Vagina (tissue), 2 donors: ENCODE measurements around the gene ZMYND8. TPM values are rescaled to one million over a fixed set of nuclear protein-coding genes. Genes with fewer than 3 reads are reported as not detected.
"Not testable (repeated sequence)": the region's sequence is repeated elsewhere in the genome, so short reads cannot be mapped to it uniquely, and the experiment has no call there.

Source experiments
- DNase-seq, 2 donors: peaks; one replicate each; pipeline ENCODE4 v3.0.0-alpha.2; 2017; ENCODE audit errors: extremely low spot score in 2 of 2
- H3K27ac ChIP-seq: fragments of 200-600 bp; sonication (generic); one replicate; pipeline ENCODE4 v1.5.1; 2019
- H3K27me3 ChIP-seq: fragments of 200-600 bp; sonication (generic); one replicate; pipeline ENCODE4 v1.5.1; 2019
- H3K36me3 ChIP-seq, 2 donors: fragments of 200-600 bp; sonication (generic); one replicate each; pipeline ENCODE4 v1.5.1; 2017 to 2019
- H3K4me1 ChIP-seq: fragments of 200-600 bp; sonication (generic); one replicate; pipeline ENCODE4 v1.5.1; 2019
- H3K4me3 ChIP-seq, 2 donors: fragments of 200-600 bp; sonication (generic); 1 replicate in 1 of 2; 2 replicates in 1 of 2; pipeline ENCODE4 v1.5.1; 2016 to 2019
- H3K9me3 ChIP-seq: fragments of 200-600 bp; sonication (generic); one replicate; pipeline ENCODE4 v1.5.1; 2019
- CTCF ChIP-seq, 3 experiments: fragments of 450-650 bp in 2 of 3; fragments of 200-600 bp in 1 of 3; sonication (generic) in 1 of 3; IDR thresholded peaks; one replicate each; pipeline ENCODE4 v1.5.1; 2017 to 2019; ENCODE audit warnings: antibody characterized with exemption in 3 of 3, mild to moderate bottlenecking in 2 of 3, moderate library complexity in 2 of 3
- POLR2A ChIP-seq, 2 donors: fragments of 450-650 bp; IDR thresholded peaks; one replicate each; pipeline ENCODE4 v1.6.1; 2017; ENCODE audit warnings: antibody characterized with exemption in 2 of 2, mild to moderate bottlenecking in 2 of 2, moderate library complexity in 2 of 2
- POLR2AphosphoS5 ChIP-seq, 2 donors: sonication (generic); formaldehyde crosslinking; IDR thresholded peaks; one replicate each; pipeline ENCODE4 v1.9.0; 2017; ENCODE audit warnings: antibody characterized with exemption in 2 of 2, mild to moderate bottlenecking in 2 of 2, low read depth in 1 of 2; ENCODE audit not compliant: insufficient read depth in 1 of 2
- intact Hi-C: fragments of 100-400 bp; cut with DNase I; formaldehyde crosslinking; loops from one replicate; pipeline ENCODE4 v1.15.1; 2023
- total RNA-seq: library from RNA; depleted of rRNA; stranded (reverse); fragments of >200 nt; gene quantifications from one replicate; pipeline ENCODE4 v1.2.3, GENCODE V29; 2016

The ZMYND8 gene
- total RNA-seq, 1 donor from 2014 or later: 91.1 TPM

- DNase-seq: no peak
- Histone ChIP-seq H3K4me1 (peaks cover 13% of the 10 kb centered on the region), H3K4me3 (no peak overlapping the region), H3K36me3 (peaks cover 0 to 10% of the 10 kb centered on the region in 2 donors), H3K27ac (peak overlapping the region; percentile 11), H3K27me3 (no peaks in the 10 kb centered on the region), H3K9me3 (no peaks in the 10 kb centered on the region)
- TF ChIP-seq POLR2AphosphoS5 (IDR thresholded peaks at IDR 0.05; ENCODE audit: insufficient read depth in 1 of 2, low read depth in 1 of 2): no peak
- TF ChIP-seq POLR2A (IDR thresholded peaks at IDR 0.05): no peak
- no peak for TF ChIP-seq CTCF (IDR thresholded peaks at IDR 0.05)
- intact Hi-C loops: no loop called here
Measured at GRCh38 chr20:47269309-47270165, 87.0 kb downstream of the ZMYND8 start.

GRCh38 chr20:47267621-47268020, 88.9 kb downstream of the ZMYND8 start:
- peaks cover 0 to 10% of the 10 kb centered on the region in 2 donors for H3K36me3 ChIP-seq
- H3K27ac ChIP-seq: no peak overlapping the region
- no peaks in the 10 kb centered on the region for H3K27me3 ChIP-seq
- no peaks in the 10 kb centered on the region for H3K9me3 ChIP-seq
- H3K4me3 ChIP-seq: no peak overlapping the region
- no peak for DNase-seq
- intact Hi-C loops: no loop called here
- no peak for TF ChIP-seq POLR2A (IDR thresholded peaks at IDR 0.05)
- H3K4me1 ChIP-seq: no peaks in the 10 kb centered on the region

DNA sequence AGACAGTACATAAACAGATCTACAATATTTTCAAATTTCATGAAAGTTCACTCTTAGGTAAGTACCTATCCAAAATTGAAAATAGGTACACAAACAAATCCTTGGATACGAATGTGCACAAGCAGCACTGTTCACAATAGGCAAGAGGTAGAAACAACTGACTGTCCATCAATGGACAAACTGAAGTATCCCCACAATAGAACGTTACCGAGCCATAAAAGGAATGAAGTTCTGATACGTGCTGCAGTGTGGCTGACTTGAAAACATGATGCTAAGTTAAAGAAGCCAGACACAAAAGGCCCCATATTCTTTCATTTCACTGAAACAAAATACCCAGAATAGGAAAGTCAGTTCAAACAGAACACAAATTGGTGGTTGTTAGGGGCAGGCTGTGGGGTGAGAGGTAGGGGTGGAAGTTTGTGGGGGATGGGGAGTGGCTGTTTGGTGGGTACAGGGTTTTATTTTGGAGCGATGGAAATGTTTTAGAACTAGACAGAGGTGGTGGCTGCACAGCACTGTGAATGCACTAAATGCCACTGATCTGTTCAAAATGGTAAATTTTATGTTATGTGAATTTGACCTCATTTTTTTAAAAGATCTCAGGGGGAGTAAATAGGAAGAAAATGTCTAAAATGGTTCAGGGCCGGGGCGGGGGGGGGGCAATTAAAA, 89.5 kb downstream of the ZMYND8 start:
- H3K4me3 ChIP-seq: no peak overlapping the region
- H3K27me3 ChIP-seq: no peaks in the 10 kb centered on the region
- H3K36me3 ChIP-seq: peaks cover 0 to 16% of the 10 kb centered on the region in 2 donors
- H3K27ac ChIP-seq: no peak overlapping the region
- H3K4me1 ChIP-seq: no peaks in the 10 kb centered on the region
- H3K9me3 ChIP-seq: no peaks in the 10 kb centered on the region
- intact Hi-C loops: no loop called here
- DNase-seq: no peak
- no peak for TF ChIP-seq POLR2A (IDR thresholded peaks at IDR 0.05)

DNA sequence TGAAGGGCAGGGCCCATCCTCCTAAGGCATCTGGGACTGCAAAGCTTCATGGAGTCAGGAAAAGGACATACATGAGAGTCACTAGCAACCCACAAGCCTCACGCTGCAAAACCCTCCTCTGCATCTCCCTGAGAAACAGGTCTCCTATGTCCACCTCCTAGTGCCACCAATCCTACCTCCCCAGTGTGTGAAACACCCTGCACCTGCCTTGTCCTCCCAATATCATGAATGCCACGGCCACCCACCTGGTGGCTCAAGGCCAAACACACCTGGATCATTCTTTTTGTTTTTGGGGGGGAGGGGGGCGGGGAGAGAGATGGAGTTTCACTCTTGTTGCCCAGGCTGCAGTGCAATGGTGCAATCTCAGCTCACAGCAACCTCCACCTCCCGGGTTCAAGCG, 90.5 kb downstream of the ZMYND8 start:
- no peaks in the 10 kb centered on the region for H3K4me1 ChIP-seq
- no peaks in the 10 kb centered on the region for H3K9me3 ChIP-seq
- no peak overlapping the region for H3K27ac ChIP-seq
- H3K36me3 ChIP-seq: peaks cover 0 to 26% of the 10 kb centered on the region in 2 donors
- H3K27me3 ChIP-seq: no peaks in the 10 kb centered on the region
- intact Hi-C loops: no loop called here
- no peak overlapping the region for H3K4me3 ChIP-seq
- no peak for TF ChIP-seq POLR2A (IDR thresholded peaks at IDR 0.05)
- no peak for TF ChIP-seq POLR2AphosphoS5 (IDR thresholded peaks at IDR 0.05; ENCODE audit: insufficient read depth in 1 of 2, low read depth in 1 of 2)
- no peak for TF ChIP-seq CTCF (IDR thresholded peaks at IDR 0.05)
- DNase-seq: no peak

GRCh38 chr20:47265214-47265613, 91.3 kb downstream of the ZMYND8 start:
- Histone ChIP-seq H3K27me3 (no peaks in the 10 kb centered on the region), H3K9me3 (no peaks in the 10 kb centered on the region), H3K27ac (no peak overlapping the region), H3K4me3 (no peak overlapping the region), H3K36me3 (peaks cover 0 to 29% of the 10 kb centered on the region in 2 donors), H3K4me1 (no peaks in the 10 kb centered on the region)
- no peak for TF ChIP-seq POLR2AphosphoS5 (IDR thresholded peaks at IDR 0.05; ENCODE audit: insufficient read depth in 1 of 2, low read depth in 1 of 2)
- no peak for TF ChIP-seq POLR2A (IDR thresholded peaks at IDR 0.05)
- TF ChIP-seq CTCF (IDR thresholded peaks at IDR 0.05): no peak
- intact Hi-C loops: no loop called here
- DNase-seq: no peak

DNA sequence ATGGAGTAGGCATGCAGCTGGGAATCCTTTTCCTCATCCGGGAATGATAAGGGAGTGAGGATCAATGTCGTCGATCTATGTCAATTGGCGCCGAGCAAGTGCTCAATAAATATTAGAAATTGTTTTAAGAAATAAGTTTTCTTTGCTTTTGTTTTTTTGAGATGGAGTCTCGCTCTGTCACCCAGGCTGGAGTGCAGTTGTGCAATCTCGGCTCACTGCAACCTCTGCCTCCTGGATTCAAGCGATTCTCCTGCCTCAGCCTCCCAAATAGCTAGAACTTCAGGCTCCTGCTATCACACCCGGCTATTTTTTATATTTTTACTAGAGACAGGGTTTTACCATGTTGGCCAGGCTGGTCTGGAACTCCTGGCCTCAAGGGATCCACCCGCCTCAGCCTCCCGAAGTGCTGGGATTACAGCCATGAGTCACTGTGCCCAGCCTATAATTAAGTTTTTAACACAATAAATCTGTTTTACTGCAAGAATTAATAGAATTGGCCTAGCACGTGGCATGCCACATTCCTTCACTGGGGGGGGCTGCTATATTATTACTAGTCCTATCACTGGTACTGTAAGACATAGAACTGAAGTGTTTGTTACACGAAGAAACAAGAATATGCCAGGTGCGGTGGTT, 92.2 kb downstream of the ZMYND8 start:
- intact Hi-C loops, H3K9me3 ChIP-seq, DNase-seq, H3K27ac ChIP-seq, H3K4me1 ChIP-seq, H3K4me3 ChIP-seq, H3K27me3 ChIP-seq: not testable (repeated sequence)
- H3K36me3 ChIP-seq: peaks cover 0 to 34% of the 10 kb centered on the region in 2 donors
